Measurements from ENCODE around the gene SLC25A41.
A peak's percentile ranks its signal among the peaks of the same experiment; 100 is the strongest.
"Not testable (repeated sequence)": the region's sequence is repeated elsewhere in the genome, so short reads cannot be mapped to it uniquely, and the experiment has no call there.

SLC25A41 gene

GRCh38 chr19:6412061-6412446, 21.5 kb downstream of the SLC25A41 start:
- DNase-seq (no peak), ATAC-seq (peak; percentile 8)

GRCh38 chr19:6409346-6409745, 24.2 kb downstream of the SLC25A41 start:
- no peak for DNase-seq
- no peak for ATAC-seq

GRCh38 chr19:6406401-6406800, 27.2 kb downstream of the SLC25A41 start:
- DNase-seq, result no peak
- no peak for ATAC-seq

GRCh38 chr19:6402837-6403608, 30.5 kb downstream of the SLC25A41 start:
- DNase-seq (no peak), ATAC-seq (no peak)

DNA sequence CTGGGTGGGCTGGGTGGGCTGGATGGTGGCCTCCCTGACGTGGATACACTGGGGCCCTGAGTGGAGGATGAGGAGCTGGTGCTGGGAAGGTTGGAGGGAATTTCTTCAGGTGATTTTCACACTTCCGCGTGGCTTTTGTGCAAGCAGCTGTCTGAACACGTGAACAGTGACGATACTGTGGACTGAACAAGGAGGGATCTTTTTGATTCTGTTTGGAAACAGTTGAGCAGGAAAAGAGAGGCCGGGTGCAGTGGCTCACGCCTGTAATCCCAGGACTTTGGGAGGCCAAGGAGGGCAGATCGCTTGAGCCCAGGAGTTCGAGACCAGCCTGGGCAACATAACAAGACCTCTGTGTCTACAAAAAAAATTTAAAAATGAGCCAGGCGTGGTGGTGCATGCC, 31.5 kb downstream of the SLC25A41 start:
- DNase-seq (no peak), ATAC-seq (no peak)

DNA sequence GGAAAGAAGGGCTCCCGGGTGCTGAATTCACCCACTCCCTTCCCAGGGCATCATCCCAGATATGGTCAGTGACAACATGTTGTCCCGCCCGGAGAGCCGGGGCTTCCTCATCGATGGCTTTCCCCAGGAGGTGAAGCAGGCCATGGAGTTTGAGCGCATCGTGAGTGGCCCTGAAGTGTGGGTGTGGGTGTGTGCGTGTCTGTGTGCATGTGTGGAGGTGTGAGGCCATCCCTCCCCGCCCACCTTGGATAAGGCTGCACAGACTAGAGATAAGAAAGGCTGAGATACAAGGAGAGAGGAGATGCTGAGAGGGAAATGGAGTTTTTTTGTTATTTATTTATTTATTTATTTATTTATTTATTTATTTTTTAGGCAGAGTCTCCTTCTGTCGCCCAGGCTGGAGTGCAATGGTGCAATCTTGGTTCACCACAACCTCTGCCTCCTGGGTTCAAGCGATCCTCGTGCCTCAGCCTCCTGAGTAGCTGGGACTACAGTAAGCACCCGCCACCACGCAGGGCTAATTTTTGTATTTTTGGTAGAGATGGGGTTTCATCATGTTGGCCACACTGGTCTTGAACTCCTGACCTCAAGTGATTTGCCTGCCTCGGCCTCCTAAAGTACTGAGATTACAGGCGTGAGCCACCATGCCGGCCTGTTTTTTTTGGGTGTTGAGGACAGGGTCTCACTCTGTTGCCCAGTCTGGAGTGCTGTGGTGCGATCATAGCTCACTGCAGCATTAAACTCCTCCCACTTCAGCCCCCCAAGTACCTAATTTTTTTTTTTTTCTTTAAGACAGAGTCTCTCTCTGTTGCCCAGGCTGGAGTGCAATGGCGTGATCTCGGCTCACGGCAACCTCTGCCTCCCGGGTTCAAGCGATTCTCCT, 33.3 kb downstream of the SLC25A41 start:
- not testable (repeated sequence) for DNase-seq, ATAC-seq

- ATAC-seq, result no peak
- no peak for DNase-seq
Measured at GRCh38 chr19:6396305-6396704, 37.3 kb downstream of the SLC25A41 start.

- no peak for DNase-seq
Measured at GRCh38 chr19:6394831-6395230, 38.7 kb downstream of the SLC25A41 start.

GRCh38 chr19:6393983-6394412, 39.6 kb downstream of the SLC25A41 start:
- ATAC-seq (no peak), DNase-seq (no peak)

More at GRCh38 chr19:6394831-6395230, 38.7 kb downstream of the SLC25A41 start:
- no peak for ATAC-seq

- peak; percentile 97 for DNase-seq
- ATAC-seq, result peak; percentile 87
Measured at GRCh38 chr19:6393074-6393982, 40.2 kb downstream of the SLC25A41 start, which contains the start of gene GTF2F1. Gene GTF2F1, minus strand, starts transcription at chr19:6393164. Its CDS starts 169 bp downstream, at chr19:6392995.

GRCh38 chr19:6392221-6393073, 41.1 kb downstream of the SLC25A41 start:
- ATAC-seq (no peak), DNase-seq (no peak)

DNA sequence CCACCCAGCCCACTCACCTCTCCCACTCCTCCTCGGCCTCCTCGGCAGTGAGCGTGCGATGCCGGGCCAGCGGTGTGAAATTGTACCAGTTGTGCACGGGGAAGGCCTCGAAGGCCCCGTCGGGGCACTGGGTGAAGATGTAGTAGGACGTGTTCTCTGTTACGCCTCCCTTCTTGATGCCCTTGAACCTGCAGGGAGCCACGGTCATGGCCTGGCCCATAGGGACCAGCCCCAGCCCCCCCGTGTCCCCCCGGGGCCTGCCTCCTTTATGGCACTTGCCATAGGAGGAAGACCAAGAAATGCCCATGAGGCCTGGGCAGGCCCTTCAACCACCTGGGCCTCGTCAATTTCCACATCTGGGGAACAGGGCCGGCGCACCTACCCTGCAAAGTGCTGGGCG, 46.2 kb downstream of the SLC25A41 start:
- no peak for DNase-seq
- no peak for ATAC-seq

DNA sequence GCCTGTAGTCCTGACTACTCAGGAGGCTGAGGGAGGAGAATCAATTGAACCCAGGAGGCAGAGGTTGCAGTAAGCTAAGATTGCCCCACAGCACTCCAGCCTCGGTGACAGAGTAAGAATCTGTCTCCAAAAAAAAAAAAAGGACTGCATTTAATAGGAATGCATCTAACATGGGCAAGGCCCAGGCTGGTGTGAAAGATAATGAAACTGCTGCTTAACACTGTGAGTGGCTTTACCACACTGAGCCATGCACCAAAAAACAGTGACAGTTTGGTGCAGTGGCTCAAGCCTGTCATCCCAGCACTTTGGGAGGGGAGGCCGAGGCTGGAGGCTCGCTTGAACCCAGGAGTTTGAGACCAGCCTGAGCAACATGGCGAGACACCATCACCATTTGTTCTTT, 49.2 kb downstream of the SLC25A41 start:
- no peak for ATAC-seq
- no peak for DNase-seq

GRCh38 chr19:6383188-6383587, 50.4 kb downstream of the SLC25A41 start:
- ATAC-seq (no peak), DNase-seq (no peak)

DNA sequence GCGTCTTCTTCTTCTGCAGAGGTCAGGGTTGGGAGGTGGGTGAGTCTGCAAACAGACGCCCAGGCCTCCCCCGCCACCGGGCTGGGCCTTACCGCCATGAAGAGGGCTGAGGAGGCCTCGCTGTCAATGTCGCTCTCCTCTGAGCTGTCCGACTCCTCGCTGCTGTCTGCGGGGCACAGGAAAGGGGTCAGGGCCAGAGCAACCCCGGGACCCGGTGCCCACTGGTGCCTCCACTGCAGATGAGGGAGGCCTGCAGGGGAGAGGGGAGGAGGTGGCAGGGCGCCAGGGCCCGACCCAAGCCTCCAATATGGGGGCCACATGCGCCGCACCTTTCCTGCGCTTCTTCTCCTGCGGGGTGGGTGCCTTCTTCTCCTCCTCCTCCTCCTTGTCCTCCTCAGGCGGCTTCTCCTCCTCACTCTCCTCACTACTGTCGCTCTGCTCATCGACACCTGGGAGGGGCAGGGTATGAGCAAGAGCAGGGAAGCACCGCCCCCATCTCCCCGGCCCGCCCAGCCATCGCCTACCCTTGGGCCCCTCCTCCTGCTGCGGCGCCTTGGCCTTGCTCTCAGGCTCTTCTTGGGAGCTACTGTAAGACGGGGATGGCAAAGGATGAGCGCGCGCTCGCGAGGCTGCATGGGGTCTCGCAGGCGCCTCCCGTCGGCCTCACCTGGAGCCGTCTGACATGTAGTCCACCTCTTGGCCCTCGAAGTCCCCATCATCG, 52.4 kb downstream of the SLC25A41 start:
- ATAC-seq, result no peak
- DNase-seq, result no peak

DNA sequence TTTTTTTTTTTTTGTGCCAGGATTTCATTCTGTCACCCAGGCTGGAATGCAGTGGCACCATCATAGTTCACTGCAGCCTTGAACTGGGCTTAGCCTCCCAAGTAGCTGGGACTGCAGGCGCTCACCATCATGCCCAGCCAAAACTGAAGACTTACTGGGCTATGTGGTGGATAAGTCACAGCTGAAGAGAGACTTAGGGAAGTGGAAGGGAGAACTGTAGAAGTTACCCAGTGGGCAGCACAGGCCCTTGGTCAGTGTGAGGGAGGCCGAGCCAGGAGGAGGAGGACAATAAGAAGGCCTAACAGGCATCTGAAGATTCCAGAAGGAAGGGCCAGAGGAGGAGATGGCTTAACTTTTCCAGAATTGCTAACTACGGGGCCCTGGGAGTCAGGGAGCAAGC, 53.8 kb downstream of the SLC25A41 start:
- ATAC-seq, result no peak
- no peak for DNase-seq

GRCh38 chr19:6378486-6378885, 55.1 kb downstream of the SLC25A41 start:
- ATAC-seq, result no peak

DNA sequence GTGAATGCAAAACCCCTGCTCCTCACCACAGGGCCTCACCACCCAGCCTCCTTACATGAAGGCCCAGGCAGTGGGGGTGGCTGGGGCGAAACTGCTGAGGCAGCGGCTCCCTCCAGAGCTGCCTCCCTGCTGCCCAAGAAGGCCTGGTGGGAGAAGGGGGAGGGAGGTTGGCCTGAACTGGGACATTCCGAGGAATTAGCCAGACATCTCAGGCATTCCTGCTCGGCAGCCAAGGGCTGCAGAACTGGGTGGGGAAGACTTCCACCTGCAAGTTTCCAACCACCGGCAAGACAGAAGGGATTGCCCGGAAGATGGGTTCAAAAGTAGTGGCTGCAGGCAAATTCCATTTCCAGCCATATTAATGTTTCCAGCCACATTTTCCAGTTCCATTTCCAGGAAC, 55.5 kb downstream of the SLC25A41 start:
- no peak for ATAC-seq

More at GRCh38 chr19:6378486-6378885, 55.1 kb downstream of the SLC25A41 start:
- DNase-seq, result no peak

DNA sequence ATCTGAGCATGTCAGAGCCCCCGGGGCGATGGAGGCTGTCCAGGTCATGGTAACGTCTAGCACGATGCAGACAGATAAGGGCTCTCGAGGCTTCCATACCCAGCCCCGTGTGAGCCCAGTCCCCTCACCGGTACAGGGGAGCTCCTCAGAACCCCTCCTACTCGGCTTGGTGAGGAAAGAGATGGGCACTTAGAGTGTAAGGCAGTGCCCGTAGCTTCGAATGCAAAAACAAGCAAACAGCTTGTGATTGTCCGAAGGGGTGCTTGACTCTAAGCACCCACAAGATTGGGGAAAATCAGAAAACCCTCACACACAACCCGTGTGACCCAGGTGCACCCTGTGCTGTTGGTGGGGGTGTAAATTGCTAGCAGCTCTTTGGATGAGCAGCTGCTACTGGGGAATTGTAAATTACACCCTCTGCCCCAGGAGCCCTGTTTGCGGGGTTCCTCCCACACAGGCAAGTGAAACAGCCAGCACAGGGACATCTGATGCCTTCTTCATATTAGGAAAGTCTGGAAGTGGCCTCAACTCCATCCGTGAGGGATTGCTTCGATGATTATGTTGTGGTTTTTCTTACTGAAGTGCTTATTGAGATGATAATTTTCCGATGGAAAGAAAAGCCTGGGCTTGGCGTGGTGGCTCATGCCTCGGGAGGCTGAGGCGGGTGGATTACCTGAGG, 56.9 kb downstream of the SLC25A41 start:
- ATAC-seq (no peak), DNase-seq (no peak)

More for the DNA sequence above, 55.5 kb downstream of the SLC25A41 start:
- DNase-seq, result no peak

All from stimulated activated naive CD8-positive, alpha-beta T cell treated with anti-CD3 and anti-CD28 coated beads, Interleukin-15, Interleukin-2, amounts not matched to agents 100 U/mL and 50 U/mL, for 24 hours (primary cell).